ENCODE results near the gene VTN.

VTN gene

DNA sequence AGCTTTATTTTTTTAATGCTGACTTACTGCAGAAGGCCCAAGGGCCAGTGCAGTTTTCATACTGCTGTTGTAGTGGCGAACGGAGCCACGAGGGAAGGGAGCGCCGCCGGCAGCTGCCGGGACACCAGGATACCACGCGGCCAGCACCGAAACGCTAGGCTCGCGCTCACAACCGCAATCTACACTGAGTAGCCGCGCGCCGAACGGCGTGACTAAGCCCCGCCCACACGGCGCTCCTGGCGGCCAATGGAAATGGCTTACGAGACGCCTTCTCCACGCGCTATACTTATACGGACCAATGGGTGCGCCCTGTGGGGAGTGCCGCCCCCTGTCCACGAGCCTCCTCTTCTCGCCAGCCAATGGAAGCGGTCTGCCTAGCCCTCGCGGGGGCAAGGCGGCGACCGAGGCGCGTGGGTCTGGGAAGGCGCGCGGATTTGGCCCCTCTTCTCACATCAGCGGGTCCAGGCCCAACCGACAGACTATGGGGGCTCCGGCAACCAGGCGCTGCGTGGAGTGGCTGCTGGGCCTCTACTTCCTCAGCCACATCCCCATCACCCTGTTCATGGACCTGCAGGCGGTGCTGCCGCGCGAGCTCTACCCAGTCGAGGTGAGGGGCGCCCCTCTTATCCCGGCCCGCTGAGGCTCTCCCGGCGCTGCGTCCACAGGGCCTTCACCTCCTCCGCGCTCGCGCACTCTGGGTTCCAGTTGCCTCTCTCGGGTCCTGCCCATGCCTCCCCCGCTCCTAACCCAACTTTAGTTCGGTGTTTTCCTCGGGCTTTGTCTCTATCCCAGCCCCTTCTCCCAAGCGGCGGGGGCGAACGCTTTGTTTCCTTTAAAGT lies 51.1 kb downstream of the VTN start, which contains the start of gene TMEM97:
TMEM97 (plus strand) TSS at position 442 of the 839 bp plus-strand sequence; CDS start at position 482, 40 bp downstream.
- DNase-seq = peak; percentile 98 to 99 (median 99)

GRCh38 chr17:28317966-28318758 lies 51.9 kb downstream of the VTN start:
- DNase-seq = no peak
